Embryonic facial prominence (tissue), 1 donor: ENCODE measurements around the gene UHRF2.
"Not testable (repeated sequence)": the region's sequence is repeated elsewhere in the genome, so short reads cannot be mapped to it uniquely, and the experiment has no call there.

Experiments
- DNase-seq: peaks from one replicate; pipeline ENCODE4 v3.0.0-alpha.2; 2016; ENCODE audit errors: extremely low spot score

UHRF2 gene

GRCh38 chr9:6426117-6426516 is 13.1 kb downstream of the UHRF2 start:
- DNase-seq = no peak

- DNase-seq = no peak
Observed at GRCh38 chr9:6428940-6429889, 16.2 kb downstream of the UHRF2 start.

- no peak for DNase-seq
Observed at GRCh38 chr9:6431038-6431437, 18.0 kb downstream of the UHRF2 start.

GRCh38 chr9:6433410-6433809 is 20.4 kb downstream of the UHRF2 start:
- DNase-seq = no peak

GRCh38 chr9:6439051-6439703 is 26.2 kb downstream of the UHRF2 start:
- DNase-seq = no peak

GRCh38 chr9:6440405-6440804 is 27.4 kb downstream of the UHRF2 start:
- DNase-seq = no peak

GRCh38 chr9:6441269-6441668 is 28.3 kb downstream of the UHRF2 start:
- no peak for DNase-seq

- DNase-seq = no peak
Observed at GRCh38 chr9:6443661-6444060, 30.7 kb downstream of the UHRF2 start.

GRCh38 chr9:6444128-6444527 is 31.1 kb downstream of the UHRF2 start:
- no peak for DNase-seq

GRCh38 chr9:6449086-6449485 is 36.1 kb downstream of the UHRF2 start:
- no peak for DNase-seq

GRCh38 chr9:6449645-6450044 is 36.6 kb downstream of the UHRF2 start:
- DNase-seq = no peak

- no peak for DNase-seq
Observed at GRCh38 chr9:6450641-6451375, 37.8 kb downstream of the UHRF2 start.

GRCh38 chr9:6455292-6455691 is 42.3 kb downstream of the UHRF2 start:
- not testable (repeated sequence) for DNase-seq

- DNase-seq = not testable (repeated sequence)
Observed at GRCh38 chr9:6458704-6459103, 45.7 kb downstream of the UHRF2 start.

GRCh38 chr9:6459718-6460117 is 46.7 kb downstream of the UHRF2 start:
- no peak for DNase-seq

GRCh38 chr9:6460189-6460768 is 47.3 kb downstream of the UHRF2 start:
- DNase-seq = no peak

GRCh38 chr9:6461619-6462018 is 48.6 kb downstream of the UHRF2 start:
- no peak for DNase-seq

- no peak for DNase-seq
Observed at GRCh38 chr9:6467006-6467625, 54.1 kb downstream of the UHRF2 start.

GRCh38 chr9:6471231-6471850 is 58.3 kb downstream of the UHRF2 start:
- no peak for DNase-seq

- no peak for DNase-seq
Observed at GRCh38 chr9:6473151-6473550, 60.2 kb downstream of the UHRF2 start.

GRCh38 chr9:6479959-6480358 is 67.0 kb downstream of the UHRF2 start:
- DNase-seq = no peak
